K562 (cell line): ENCODE results near the gene ZBTB22. TPM values are rescaled to one million over a fixed set of nuclear protein-coding genes. Genes with fewer than 3 reads are reported as not detected.

Experiments used
- ATAC-seq: fragments of 200-7000 bp; cut with Tn5 transposase; 3 replicates; pipeline ENCODE4 v1.9.1; 2020; ENCODE audit warnings: moderate library complexity
- BruUV-seq: library from RNA; stranded (reverse); fragments of 400-500 nt; replicated peaks from 2 replicates; lab custom pipeline; 2021; lab: Mats Ljungman, UMichigan
- CTCF ChIA-PET: fragments of 300-600 bp; formaldehyde crosslinking; extraction: SDS; loops from one replicate; lab custom pipeline; 2021; ENCODE audit warnings: low intra/inter-chr PET ratio; lab: Yijun Ruan, JAX
- POLR2A ChIA-PET: fragments of 300-600, 350-650 bp; sonication (Branson Sonifier 250); formaldehyde crosslinking; extraction: SDS; loops from one replicate; lab custom pipeline; 2021; ENCODE audit warnings: antibody characterized with exemption, inconsistent platforms; lab: Yijun Ruan, JAX
- DNase-seq, 4 experiments: peaks; one replicate each; pipeline versions ENCODE4 v3.0.0 to v3.0.0-alpha.2; 2011 to 2018; ENCODE audit warnings: low spot score in 3 of 4, mixed read lengths in 3 of 4; ENCODE audit errors: extremely low read depth in 1 of 4
- FAIRE-seq: peaks from 2 replicates; lab custom pipeline; 2011; peaks lifted over from hg19 to GRCh38; lab: Jason Lieb, UNC
- H2AFZ ChIP-seq: 2 replicates; pipeline ENCODE4 v1.6.0; 2011; ENCODE audit warnings: low read depth, low read length, control low read depth, inconsistent platforms
- H3K27ac ChIP-seq: fragments of 200-600 bp; 3 replicates; pipeline ENCODE4 v1.8.0; 2011; ENCODE audit warnings: low read depth, mild to moderate bottlenecking, control low read depth, inconsistent platforms, low read length, moderate library complexity, mixed read lengths; ENCODE audit errors: extremely low read depth
- H3K27me3 ChIP-seq, 2 experiments: fragments of 300-600 bp in 1 of 2; 2 replicates in 1 of 2; 3 replicates in 1 of 2; pipeline versions ENCODE4 v1.6.0 to v1.8.0; 2011; ENCODE audit warnings: inconsistent platforms in 2 of 2, low read length in 2 of 2, mild to moderate bottlenecking in 1 of 2, mixed read lengths in 1 of 2, moderate library complexity in 1 of 2; ENCODE audit not compliant: control insufficient read depth in 2 of 2, insufficient read depth in 2 of 2
- H3K36me3 ChIP-seq: fragments of 300-600 bp; 3 replicates; pipeline ENCODE4 v1.8.0; 2011; ENCODE audit warnings: mild to moderate bottlenecking, low read length, inconsistent platforms; ENCODE audit not compliant: control insufficient read depth, insufficient read depth
- H3K4me1 ChIP-seq, 2 experiments: fragments of 200-600 bp in 1 of 2; replicated peaks in 1 of 2; 2 replicates in 1 of 2; 3 replicates in 1 of 2; pipeline versions ENCODE4 v1.5.1 to v1.8.0; 2011; ENCODE audit warnings: inconsistent platforms in 2 of 2, low read length in 2 of 2, mild to moderate bottlenecking in 1 of 2, mixed read lengths in 1 of 2, moderate library complexity in 1 of 2; ENCODE audit not compliant: control insufficient read depth in 2 of 2, insufficient read depth in 2 of 2
- H3K4me2 ChIP-seq: 2 replicates; pipeline ENCODE4 v1.6.1; 2011; ENCODE audit warnings: low read length, control low read depth, inconsistent platforms, mixed read lengths; ENCODE audit not compliant: insufficient read depth
- H3K4me3 ChIP-seq: fragments of 200-600 bp; sonication (generic), shearing (Covaris generic); 2 replicates; pipeline ENCODE4 v1.5.1; 2016; ENCODE audit warnings: control low read depth, inconsistent platforms
- H3K79me2 ChIP-seq: fragments of 200-600 bp; 3 replicates; pipeline ENCODE4 v1.8.0; 2011; ENCODE audit warnings: low read length, inconsistent platforms; ENCODE audit not compliant: control insufficient read depth, insufficient read depth
- H3K9ac ChIP-seq, 2 experiments: 2 replicates each; pipeline versions ENCODE4 v1.6.0 to v1.6.1; 2011; ENCODE audit warnings: low read depth in 2 of 2, low read length in 2 of 2, control low read depth in 1 of 2, inconsistent platforms in 1 of 2, mild to moderate bottlenecking in 1 of 2, mixed read lengths in 1 of 2; ENCODE audit not compliant: insufficient read depth in 1 of 2
- H3K9me1 ChIP-seq: one replicate; pipeline ENCODE4 v1.6.0; 2011; ENCODE audit warnings: inconsistent platforms, mild to moderate bottlenecking, low read length, moderate library complexity; ENCODE audit not compliant: control insufficient read depth, insufficient read depth
- H3K9me3 ChIP-seq: replicated peaks from 2 replicates; pipeline ENCODE4 v1.5.1; 2011; ENCODE audit warnings: low read depth, low read length, inconsistent platforms; ENCODE audit not compliant: control insufficient read depth, insufficient read depth
- H4K20me1 ChIP-seq: replicated peaks from 2 replicates; pipeline ENCODE4 v1.6.1; 2011; ENCODE audit warnings: low read length, inconsistent platforms, mixed read lengths; ENCODE audit not compliant: control insufficient read depth, insufficient read depth
- ATF4 ChIP-seq: fragments of 450-650 bp; formaldehyde crosslinking; IDR thresholded peaks from 2 replicates; pipeline ENCODE4 v1.4.0; 2022; ENCODE audit warnings: mild to moderate bottlenecking, moderate library complexity
- CEBPG ChIP-seq, 3 experiments: fragments of 200-800 bp in 1 of 3; sonication (Bioruptor generic) in 1 of 3; sonication (generic) in 1 of 3; formaldehyde crosslinking in 1 of 3; IDR thresholded peaks in 2 of 3; conservative IDR thresholded peaks in 1 of 3; 2 replicates each; pipeline versions ENCODE4 v1.6.1 to v1.8.0; 2016 to 2022; ENCODE audit warnings: missing compliant biosample characterization in 2 of 3, missing genetic modification characterization in 2 of 3, mild to moderate bottlenecking in 1 of 3, missing genetic modification reagents in 1 of 3
- FOXJ3 ChIP-seq: sonication (generic); formaldehyde crosslinking; IDR thresholded peaks from 2 replicates; pipeline ENCODE4 v1.4.0; 2020; ENCODE audit warnings: mild to moderate bottlenecking, missing genetic modification reagents
- HNRNPH1 ChIP-seq: fragments of 200-400 bp; formaldehyde crosslinking; optimal IDR thresholded peaks from 2 replicates; pipeline ENCODE3; 2017; ENCODE audit warnings: low read depth, mild to moderate bottlenecking, low read length, moderate library complexity
- NRF1 ChIP-seq, 2 experiments: fragments of 450-650 bp; IDR thresholded peaks in 1 of 2; conservative IDR thresholded peaks in 1 of 2; 2 replicates each; pipeline ENCODE4 v1.6.1; 2014; ENCODE audit warnings: mild to moderate bottlenecking in 2 of 2
- PYGO2 ChIP-seq: fragments of 450-650 bp; IDR thresholded peaks from 2 replicates; pipeline ENCODE4 v1.6.1; 2016; ENCODE audit warnings: mild to moderate bottlenecking, missing genetic modification characterization, moderate library complexity, missing compliant biosample characterization
- RUNX1 ChIP-seq: sonication (generic); IDR thresholded peaks from 2 replicates; pipeline ENCODE4 v1.6.1; 2016; ENCODE audit warnings: antibody characterized with exemption, low read depth
- U2AF2 ChIP-seq: fragments of 200-400 bp; formaldehyde crosslinking; optimal IDR thresholded peaks from 2 replicates; pipeline ENCODE3; 2017; ENCODE audit warnings: low read depth, mild to moderate bottlenecking, low read length
- ZBTB26 ChIP-seq: fragments of 450-650 bp; formaldehyde crosslinking; IDR thresholded peaks from 2 replicates; pipeline ENCODE4 v1.4.0; 2022; ENCODE audit warnings: missing genetic modification characterization
- ZNF316 ChIP-seq: fragments of 450-650 bp; IDR thresholded peaks from 2 replicates; pipeline ENCODE4 v1.6.1; 2016
- ZNF398 ChIP-seq: fragments of 250-450 bp; sonication (Bioruptor Pico); IDR thresholded peaks from 2 replicates; pipeline ENCODE4 v1.8.0; 2021; ENCODE audit warnings: moderate library complexity, mild to moderate bottlenecking, inconsistent platforms
- ZNF778 ChIP-seq: fragments of 450-650 bp; formaldehyde crosslinking; IDR thresholded peaks from 2 replicates; pipeline ENCODE4 v1.4.0; 2020; ENCODE audit warnings: mild to moderate bottlenecking, moderate library complexity
- WGBS: fragments of 100-300 bp; shearing (Covaris generic); methylation state at CpG from one replicate; pipeline ENCODE4 v1.1.6; 2016; ENCODE audit warnings: low coverage, mixed read lengths; ENCODE audit not compliant: insufficient coverage; ENCODE audit errors: missing lambda C conversion rate; 5-methylcytosine and 5-hydroxymethylcytosine counted together
- in situ Hi-C: fragments of 300-500 bp; cut with MboI; formaldehyde crosslinking; loops from 4 replicates; pipeline ENCODE4 v1.15.0; 2018; ENCODE audit warnings: inconsistent platforms, mixed read lengths
- intact Hi-C: fragments of 100-400 bp; cut with micrococcal nuclease; formaldehyde crosslinking; loops from 2 replicates; pipeline ENCODE4 v1.14.2; 2022
- polyA plus RNA-seq, 8 experiments: library from polyadenylated mRNA; depleted of rRNA in 4 of 8; stranded (reverse) in 5 of 8; unstranded in 3 of 8; fragments of >200 nt; fragmentation: Nextera tagmentation in 2 of 8; fragmentation: Illumina TruSeq in 1 of 8; extraction: Ambion mirVana in 2 of 8; extraction: Trizol in 1 of 8; gene quantifications; 2 replicates each; pipeline versions ENCODE4 v1.2.1 to v1.2.3, GENCODE V29; 2011 to 2014; ENCODE audit warnings: inconsistent platforms in 1 of 8, missing spikeins in 1 of 8
- total RNA-seq, 7 experiments: library from RNA; depleted of rRNA in 6 of 7; stranded (reverse); fragments of >200 nt in 6 of 7; fragmentation: Illumina TruSeq in 2 of 7; extraction: Trizol in 2 of 7; gene quantifications; 2 replicates each; pipeline versions ENCODE4 v1.2.1 to v1.2.3, GENCODE V29; 2011 to 2021; ENCODE audit warnings: low replicate concordance in 1 of 7

Gene ZBTB22
- total and polyA plus RNA-seq, 9 of the 15 experiments (the other 6 are each of a cell fraction or from before 2014, with no cell fraction given): 0.21 to 11.9 (median 7.1) TPM

GRCh38 chr6:33305052-33305451, 12.5 kb downstream of the ZBTB22 start:
- Histone ChIP-seq H3K27me3 (no peaks in the 10 kb centered on the region), H3K27ac (no peak overlapping the region), H3K9me3 (no peaks in the 10 kb centered on the region), H3K9me1 (no peaks in the 10 kb centered on the region), H3K36me3 (peaks cover 60% of the 10 kb centered on the region), H3K4me3 (no peak overlapping the region), H4K20me1 (peaks cover 8% of the 10 kb centered on the region; the same call in 1 of the 2 replicates), H3K4me2 (no peak overlapping the region), H3K9ac (0 out of 4 replicates have a peak overlapping the region, but pooled peaks of 1 of the 2 experiments have one; percentile 29), H3K4me1 (peaks cover 0 to 20% of the 10 kb centered on the region in 2 experiments; a peak in 3 of 5 replicates), H3K79me2 (peaks cover 23% of the 10 kb centered on the region), H2AFZ (no peak overlapping the region)
- TF ChIP-seq FOXJ3 (no peak), RUNX1 (no peak), CEBPG (CRISPR knock-in tag; IDR thresholded peaks at IDR 0.05) (no peak), CEBPG (tag; conservative IDR thresholded peaks at IDR 0.05 in 1 of 2, IDR thresholded peaks at IDR 0.05 in 1 of 2) (no peak), U2AF2 (no peak), NRF1 (conservative IDR thresholded peaks at IDR 0.05 in 1 of 2, IDR thresholded peaks at IDR 0.05 in 1 of 2) (no peak), ZNF778 (CRISPR knock-in tag) (no peak), ZNF316 (no peak), PYGO2 (tag) (no peak), HNRNPH1 (no peak), ZBTB26 (CRISPR knock-in tag) (no peak), ATF4 (CRISPR knock-in tag) (no peak), ZNF398 (CRISPR knock-in tag) (no peak)
- ChIA-PET POLR2A (no interaction called here), CTCF (no interaction called here)
- BruUV-seq: no TSS peak
- DNase-seq: no peak
- ATAC-seq: no peak
- in situ Hi-C loops (no loop called here), intact Hi-C loops (no loop called here)
- 83% methylated on average over 8 of the region's 8 CpGs for WGBS
- FAIRE-seq: no peak
